Ishikawa (cell line): ENCODE data around the gene DUSP15.

ENCODE experiments used
- CREB1 ChIP-seq: IDR thresholded peaks from 2 replicates; pipeline ENCODE4 v1.6.1; 2012; ENCODE audit warnings: low read depth
- EP300 ChIP-seq: IDR thresholded peaks from 2 replicates; pipeline ENCODE4 v1.6.1; 2012; ENCODE audit warnings: borderline replicate concordance
- RAD21 ChIP-seq: IDR thresholded peaks from 2 replicates; pipeline ENCODE4 v1.6.1; 2012; ENCODE audit warnings: low read depth
- TCF12 ChIP-seq: IDR thresholded peaks from 2 replicates; pipeline ENCODE4 v1.6.1; 2012; ENCODE audit warnings: low read depth
- TEAD4 ChIP-seq: IDR thresholded peaks from 2 replicates; pipeline ENCODE4 v1.6.1; 2012
- USF1 ChIP-seq: IDR thresholded peaks from 2 replicates; pipeline ENCODE4 v1.6.1; 2012
- YY1 ChIP-seq: IDR thresholded peaks from 2 replicates; pipeline ENCODE4 v1.6.1; 2012; ENCODE audit warnings: low read depth

- TF ChIP-seq YY1, result no peak
- TF ChIP-seq TEAD4, result no peak
- TF ChIP-seq EP300, result no peak
- no peak for TF ChIP-seq USF1
- no peak for TF ChIP-seq RAD21
- no peak for TF ChIP-seq TCF12
- TF ChIP-seq CREB1, result no peak
Observed at GRCh38 chr20:31851240-31851955, 18.9 kb downstream of the DUSP15 start.
